A549 (cell line): ENCODE results near the gene LY6G5C.

Source experiments
- CHD4 ChIP-seq: fragments of 200-600 bp; sonication (generic); IDR thresholded peaks from 2 replicates; pipeline ENCODE4 v1.6.1; 2016; ENCODE audit warnings: antibody characterized with exemption, mild to moderate bottlenecking, borderline replicate concordance
- EHF ChIP-seq: fragments of 250-450 bp; sonication (Bioruptor Pico); IDR thresholded peaks from 2 replicates; pipeline ENCODE4 v1.5.0; 2020; ENCODE audit warnings: mild to moderate bottlenecking
- EP300 ChIP-seq, 2 experiments: fragments of >200 bp; sonication (Bioruptor Twin); formaldehyde crosslinking; IDR thresholded peaks; 2 replicates in 1 of 2; 3 replicates in 1 of 2; pipeline ENCODE4 v1.6.1; 2016 to 2017
- ESRRA ChIP-seq: fragments of 150-350 bp; IDR thresholded peaks from 2 replicates; pipeline ENCODE4 v1.6.1; 2014; ENCODE audit warnings: mild to moderate bottlenecking, low read length, borderline replicate concordance
- GATA3 ChIP-seq: IDR thresholded peaks from 2 replicates; pipeline ENCODE4 v1.6.1; 2012; ENCODE audit warnings: borderline replicate concordance
- KDM1A ChIP-seq: fragments of 200-600 bp; sonication (generic); IDR thresholded peaks from 2 replicates; pipeline ENCODE4 v1.6.1; 2016; ENCODE audit warnings: low read depth, mild to moderate bottlenecking
- MAX ChIP-seq: IDR thresholded peaks from 2 replicates; pipeline ENCODE4 v1.6.1; 2012
- MAZ ChIP-seq: fragments of 150-350 bp; IDR thresholded peaks from 2 replicates; pipeline ENCODE4 v1.6.1; 2014; ENCODE audit warnings: antibody characterized with exemption, low read depth, low read length, borderline replicate concordance
- POLR2A ChIP-seq: IDR thresholded peaks from 2 replicates; pipeline ENCODE4 v1.6.1; 2012; ENCODE audit warnings: mild to moderate bottlenecking, low read length
- POLR2AphosphoS2 ChIP-seq: conservative IDR thresholded peaks from 2 replicates; pipeline ENCODE4 v1.6.1; 2012; ENCODE audit warnings: low read length, improper control_type of control experiment, inconsistent platforms
- RNF2 ChIP-seq: fragments of 200-600 bp; sonication (generic); IDR thresholded peaks from 2 replicates; pipeline ENCODE4 v1.6.1; 2016; ENCODE audit warnings: low read depth, mild to moderate bottlenecking, antibody characterized with exemption, moderate library complexity, borderline replicate concordance
- SMC3 ChIP-seq: fragments of >200 bp; sonication (Bioruptor Twin); formaldehyde crosslinking; IDR thresholded peaks from 3 replicates; pipeline ENCODE4 v1.6.1; 2018; ENCODE audit warnings: inconsistent platforms
- TF ChIP-seq, protein P1 (sequence below): fragments of >200 bp; sonication (Bioruptor Twin); formaldehyde crosslinking; IDR thresholded peaks from 3 replicates; pipeline ENCODE4 v1.5.1; 2016

GRCh38 chr6:31642798-31643570, 37.9 kb downstream of the LY6G5C start:
- TF ChIP-seq, protein P1, sequence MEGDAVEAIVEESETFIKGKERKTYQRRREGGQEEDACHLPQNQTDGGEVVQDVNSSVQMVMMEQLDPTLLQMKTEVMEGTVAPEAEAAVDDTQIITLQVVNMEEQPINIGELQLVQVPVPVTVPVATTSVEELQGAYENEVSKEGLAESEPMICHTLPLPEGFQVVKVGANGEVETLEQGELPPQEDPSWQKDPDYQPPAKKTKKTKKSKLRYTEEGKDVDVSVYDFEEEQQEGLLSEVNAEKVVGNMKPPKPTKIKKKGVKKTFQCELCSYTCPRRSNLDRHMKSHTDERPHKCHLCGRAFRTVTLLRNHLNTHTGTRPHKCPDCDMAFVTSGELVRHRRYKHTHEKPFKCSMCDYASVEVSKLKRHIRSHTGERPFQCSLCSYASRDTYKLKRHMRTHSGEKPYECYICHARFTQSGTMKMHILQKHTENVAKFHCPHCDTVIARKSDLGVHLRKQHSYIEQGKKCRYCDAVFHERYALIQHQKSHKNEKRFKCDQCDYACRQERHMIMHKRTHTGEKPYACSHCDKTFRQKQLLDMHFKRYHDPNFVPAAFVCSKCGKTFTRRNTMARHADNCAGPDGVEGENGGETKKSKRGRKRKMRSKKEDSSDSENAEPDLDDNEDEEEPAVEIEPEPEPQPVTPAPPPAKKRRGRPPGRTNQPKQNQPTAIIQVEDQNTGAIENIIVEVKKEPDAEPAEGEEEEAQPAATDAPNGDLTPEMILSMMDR: no peak
- TF ChIP-seq EP300 (IDR thresholded peaks at IDR 0.05) (no peak), MAX (no peak), ESRRA (no peak), SMC3 (no peak), RNF2 (no peak), CHD4 (no peak), POLR2A (no peak), EHF (CRISPR knock-in tag) (no peak), MAZ (no peak), GATA3 (no peak), POLR2AphosphoS2 (no peak), KDM1A (no peak)
